Stimulated activated CD8-positive, alpha-beta memory T cell treated with anti-CD3 and anti-CD28 coated beads, Interleukin-15, amount 100 ng/mL, for 48 hours (primary cell): ENCODE results near the gene BRPF1.

Source experiments
- DNase-seq, 2 donors: peaks; one replicate each; pipeline ENCODE4 v3.0.0-alpha.2; 2020; ENCODE audit warnings: low read depth in 2 of 2

The BRPF1 gene, protein sequence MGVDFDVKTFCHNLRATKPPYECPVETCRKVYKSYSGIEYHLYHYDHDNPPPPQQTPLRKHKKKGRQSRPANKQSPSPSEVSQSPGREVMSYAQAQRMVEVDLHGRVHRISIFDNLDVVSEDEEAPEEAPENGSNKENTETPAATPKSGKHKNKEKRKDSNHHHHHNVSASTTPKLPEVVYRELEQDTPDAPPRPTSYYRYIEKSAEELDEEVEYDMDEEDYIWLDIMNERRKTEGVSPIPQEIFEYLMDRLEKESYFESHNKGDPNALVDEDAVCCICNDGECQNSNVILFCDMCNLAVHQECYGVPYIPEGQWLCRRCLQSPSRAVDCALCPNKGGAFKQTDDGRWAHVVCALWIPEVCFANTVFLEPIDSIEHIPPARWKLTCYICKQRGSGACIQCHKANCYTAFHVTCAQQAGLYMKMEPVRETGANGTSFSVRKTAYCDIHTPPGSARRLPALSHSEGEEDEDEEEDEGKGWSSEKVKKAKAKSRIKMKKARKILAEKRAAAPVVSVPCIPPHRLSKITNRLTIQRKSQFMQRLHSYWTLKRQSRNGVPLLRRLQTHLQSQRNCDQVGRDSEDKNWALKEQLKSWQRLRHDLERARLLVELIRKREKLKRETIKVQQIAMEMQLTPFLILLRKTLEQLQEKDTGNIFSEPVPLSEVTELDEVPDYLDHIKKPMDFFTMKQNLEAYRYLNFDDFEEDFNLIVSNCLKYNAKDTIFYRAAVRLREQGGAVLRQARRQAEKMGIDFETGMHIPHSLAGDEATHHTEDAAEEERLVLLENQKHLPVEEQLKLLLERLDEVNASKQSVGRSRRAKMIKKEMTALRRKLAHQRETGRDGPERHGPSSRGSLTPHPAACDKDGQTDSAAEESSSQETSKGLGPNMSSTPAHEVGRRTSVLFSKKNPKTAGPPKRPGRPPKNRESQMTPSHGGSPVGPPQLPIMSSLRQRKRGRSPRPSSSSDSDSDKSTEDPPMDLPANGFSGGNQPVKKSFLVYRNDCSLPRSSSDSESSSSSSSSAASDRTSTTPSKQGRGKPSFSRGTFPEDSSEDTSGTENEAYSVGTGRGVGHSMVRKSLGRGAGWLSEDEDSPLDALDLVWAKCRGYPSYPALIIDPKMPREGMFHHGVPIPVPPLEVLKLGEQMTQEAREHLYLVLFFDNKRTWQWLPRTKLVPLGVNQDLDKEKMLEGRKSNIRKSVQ (N-terminal part only)

DNA sequence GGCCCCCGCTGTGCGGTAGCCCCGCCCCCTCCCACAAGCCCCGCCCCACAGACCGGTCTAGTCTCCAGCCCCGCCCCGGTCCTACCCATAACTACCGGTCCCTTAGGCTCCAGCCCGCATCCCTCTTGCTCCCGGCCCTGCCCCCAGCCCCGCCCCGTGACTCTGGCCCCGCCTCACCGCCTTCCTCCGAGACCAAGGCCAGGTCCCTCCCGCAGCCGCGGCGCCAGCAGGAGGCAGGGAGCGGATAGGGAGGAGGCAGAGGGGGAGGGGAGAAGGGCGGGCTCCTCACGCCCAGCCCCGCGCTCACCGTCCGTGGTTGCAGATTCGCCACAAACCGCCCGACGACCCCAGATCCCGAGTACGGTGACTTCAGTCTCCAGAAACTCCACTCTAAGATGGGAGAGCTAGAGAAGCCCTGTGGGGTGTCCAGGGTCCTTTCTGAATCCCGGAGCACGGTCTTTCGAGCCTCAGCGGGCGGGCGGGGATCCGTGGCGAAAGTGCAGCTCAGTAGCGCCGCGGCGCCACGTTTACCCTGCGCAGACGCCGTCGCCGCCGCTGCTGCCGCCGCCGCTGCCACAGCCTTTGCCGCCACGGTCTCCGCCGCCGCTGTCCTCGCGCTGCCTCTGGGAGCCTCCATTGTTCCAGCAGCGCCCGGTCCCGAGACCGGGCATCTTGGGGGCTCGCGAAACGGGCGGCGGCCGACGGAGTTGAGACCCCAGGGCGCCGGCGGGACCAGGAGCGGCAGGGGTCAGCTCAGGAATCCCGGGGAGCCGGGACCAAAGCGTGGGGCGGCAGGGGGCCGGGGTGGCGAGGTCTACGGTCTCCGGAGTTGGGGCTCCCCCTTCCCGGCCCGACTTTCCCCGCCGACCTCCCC lies at the start of gene BRPF1:
TSS of gene BRPF1 (plus strand) at position 530 of the 874 bp plus-strand sequence. CDS start 2,406 bp downstream, outside the sequence.
- peak; percentile 99 to 100 for DNase-seq

DNA sequence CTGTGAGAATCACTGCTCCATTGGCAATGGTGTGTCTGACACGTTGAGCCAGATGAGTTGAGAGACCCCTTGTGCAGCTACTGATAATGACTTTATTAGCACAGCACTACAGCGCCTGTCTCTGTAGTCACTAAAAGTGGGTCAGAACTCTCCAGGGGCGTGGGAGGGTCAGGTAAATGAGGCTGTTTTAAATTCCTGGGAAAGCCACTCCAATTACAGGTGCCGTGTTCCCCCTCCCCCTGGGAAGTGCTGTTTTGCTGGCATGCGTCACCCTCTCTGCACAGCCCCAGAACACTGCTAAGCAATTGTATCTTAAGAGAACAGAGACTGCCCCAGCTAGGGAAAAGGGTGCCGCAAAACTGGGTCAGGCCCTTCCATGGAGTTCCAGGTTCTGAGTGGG lies 49.4 kb upstream of the BRPF1 start:
- no peak for DNase-seq

DNA sequence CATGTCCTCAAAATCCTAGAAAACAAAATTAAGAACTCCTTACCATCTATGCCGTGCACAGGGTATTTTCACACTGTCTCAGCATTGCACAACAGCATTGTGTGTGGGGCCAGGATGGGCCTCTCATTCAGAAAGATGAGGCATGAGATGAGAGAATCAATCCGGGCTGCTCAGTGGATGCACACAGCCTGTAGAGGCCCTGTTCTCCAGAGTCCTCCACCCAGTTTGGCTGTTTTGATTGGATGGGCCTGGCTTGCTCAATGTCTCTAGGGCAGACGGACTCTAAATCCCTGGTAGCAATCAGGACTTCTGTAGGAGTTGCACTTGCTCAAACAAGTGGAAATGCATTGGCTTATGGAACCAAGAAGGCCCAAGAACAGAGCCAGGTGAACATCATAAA lies 48.1 kb upstream of the BRPF1 start:
- no peak for DNase-seq

DNA sequence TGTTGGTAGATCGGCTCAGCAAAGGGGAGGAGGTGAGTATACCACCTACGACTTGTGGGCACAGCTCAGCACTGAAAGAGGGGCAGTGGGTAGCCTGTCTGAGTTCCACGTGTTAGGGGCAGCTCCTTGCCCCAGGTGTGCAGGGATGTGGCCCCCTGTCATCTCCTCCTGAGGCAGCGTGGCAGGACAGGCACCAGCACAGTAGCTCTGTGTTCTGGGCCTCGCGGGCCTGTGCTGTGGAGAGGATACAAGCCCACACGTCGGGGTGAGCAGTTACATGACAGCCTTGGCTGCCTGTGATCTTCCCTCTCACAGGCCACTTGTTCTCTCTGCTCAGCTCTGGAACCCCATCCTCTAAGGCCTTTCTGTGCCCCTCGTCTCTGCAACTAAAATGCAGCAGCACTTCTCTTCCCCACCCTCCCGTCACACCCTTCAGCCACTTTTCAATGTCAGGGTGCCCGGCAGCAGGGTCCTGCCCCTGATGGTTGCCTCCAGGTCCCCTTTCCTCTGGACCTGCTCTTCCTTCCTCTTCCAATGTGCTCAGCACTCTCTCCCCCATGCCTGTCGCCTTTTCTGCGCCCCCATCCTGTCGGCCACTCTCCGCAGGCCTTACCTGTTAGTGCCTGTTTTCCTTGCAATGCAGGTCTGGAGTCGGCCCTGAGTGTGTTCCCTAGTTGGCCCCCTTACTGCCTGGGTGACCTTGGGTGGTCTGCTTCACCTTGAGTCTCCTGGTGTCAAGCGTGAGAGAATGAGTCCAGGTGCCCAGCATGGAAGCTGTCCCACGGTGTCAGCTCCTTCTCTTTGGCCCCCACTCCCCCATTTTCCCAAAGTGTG lies 46.1 kb upstream of the BRPF1 start:
- no peak for DNase-seq

DNA sequence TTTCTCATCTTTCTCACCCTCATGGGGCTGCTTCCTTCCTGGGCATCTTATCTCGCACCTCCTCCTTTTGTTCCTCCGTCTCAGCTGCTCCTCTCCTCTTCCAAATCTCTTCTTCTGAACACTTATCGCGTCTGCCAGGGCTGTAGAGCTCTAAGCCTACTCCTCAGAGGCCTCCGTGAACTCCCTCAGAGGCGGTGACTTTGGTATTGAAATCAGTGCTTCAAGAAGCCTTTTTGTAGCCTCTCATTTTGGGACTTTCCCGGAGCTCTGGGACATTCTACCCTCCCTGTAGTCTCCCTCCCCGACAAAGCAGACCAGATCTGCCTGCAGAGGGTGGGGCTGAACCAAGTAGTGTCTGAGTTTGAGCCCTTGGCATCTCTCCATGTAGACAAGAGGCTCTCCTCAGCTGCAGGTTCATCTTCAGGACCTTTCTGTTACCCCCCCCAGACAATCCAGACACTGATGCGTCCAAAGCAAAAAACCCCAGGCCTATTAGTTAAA lies 45.4 kb upstream of the BRPF1 start:
- no peak for DNase-seq

DNA sequence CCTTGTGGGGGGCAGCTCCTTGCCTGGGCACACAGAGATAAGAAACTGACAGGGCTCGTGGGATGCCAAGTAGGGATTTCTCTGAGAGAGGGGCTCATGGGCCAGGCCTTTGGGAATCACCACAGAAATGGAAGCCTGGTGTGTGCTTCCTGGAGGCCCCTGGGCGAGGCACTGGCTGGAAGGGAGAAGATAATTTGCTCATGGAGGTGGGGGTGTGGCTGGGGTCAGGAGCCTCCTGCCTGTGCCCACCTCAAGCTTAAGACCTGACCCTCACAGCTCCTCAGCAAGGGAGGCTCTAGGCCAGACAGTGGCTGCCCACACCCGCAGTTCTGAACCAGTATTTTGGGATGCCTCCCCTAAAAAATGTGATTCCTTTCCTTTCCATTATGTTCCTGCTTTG lies 44.8 kb upstream of the BRPF1 start:
- no peak for DNase-seq

GRCh38 chr3:9687514-9687913 lies 44.0 kb upstream of the BRPF1 start:
- DNase-seq = no peak

DNA sequence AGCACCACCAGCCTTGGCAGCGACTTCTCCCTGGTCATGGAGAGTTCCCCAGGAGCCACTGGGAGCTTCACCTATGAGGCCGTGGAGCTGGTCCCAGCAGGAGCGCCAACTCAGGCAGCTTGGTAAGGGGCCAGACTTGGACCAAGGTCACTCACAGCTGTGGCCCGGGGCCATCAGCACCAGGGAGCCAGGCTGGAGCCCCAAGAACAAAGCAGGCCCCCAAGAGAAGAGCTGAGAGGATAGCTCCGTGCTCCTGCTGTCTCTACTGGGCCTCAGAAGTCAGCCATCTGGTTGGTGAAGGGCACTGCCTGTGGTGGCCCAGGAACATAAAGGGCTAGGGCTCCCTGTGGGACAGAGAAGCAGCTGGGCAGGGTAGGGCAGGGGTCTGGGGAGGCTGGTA lies 42.6 kb upstream of the BRPF1 start:
- no peak for DNase-seq

- no peak for DNase-seq
Observed at GRCh38 chr3:9689757-9690156, 41.8 kb upstream of the BRPF1 start.

DNA sequence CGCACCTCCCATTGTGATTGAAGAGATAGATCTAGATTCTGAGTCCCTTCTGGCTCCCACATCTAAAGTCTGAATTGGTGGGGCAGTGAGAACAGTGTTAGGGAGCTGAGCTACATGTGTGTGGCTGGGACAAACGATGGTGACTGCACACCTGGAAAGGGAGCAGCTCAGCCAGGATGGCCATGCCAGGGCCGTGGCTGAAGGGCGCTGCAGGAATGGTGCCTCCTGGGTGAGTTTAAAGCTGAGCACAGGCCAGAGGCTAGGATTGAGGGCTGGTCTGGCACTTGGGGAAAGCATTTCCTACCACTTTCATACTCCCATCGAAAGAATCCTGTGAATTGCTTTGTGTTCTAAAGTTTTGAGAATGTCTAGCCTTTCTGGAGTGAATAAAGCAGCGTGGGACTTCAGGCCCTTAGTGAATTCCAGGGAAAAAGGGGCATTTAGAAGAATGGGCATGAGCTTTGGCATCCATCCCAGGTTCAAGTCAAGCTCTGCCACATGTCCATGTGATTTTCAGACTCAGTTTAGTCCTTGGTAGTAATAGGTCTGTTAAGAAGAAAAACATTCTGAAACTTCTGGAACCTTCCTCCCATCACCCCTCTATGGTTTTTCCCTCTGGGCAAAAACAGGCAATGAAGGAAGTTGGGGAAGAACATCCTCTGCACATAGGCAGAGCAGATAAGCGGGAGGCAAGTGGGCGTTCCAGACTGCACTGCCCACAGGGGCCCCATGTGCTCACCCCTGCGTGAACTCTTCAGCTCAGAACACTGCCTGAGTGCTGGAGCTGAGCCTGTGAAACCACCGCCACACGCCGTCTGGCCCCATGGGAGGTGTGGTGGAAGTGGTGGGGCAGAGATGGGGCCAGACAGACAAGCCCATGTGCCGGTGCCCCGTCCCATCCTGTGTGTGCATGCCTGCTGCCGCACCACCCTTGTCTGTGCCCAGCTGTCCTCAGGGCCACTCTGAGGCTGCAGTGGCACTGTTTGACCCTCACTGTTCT lies 40.8 kb upstream of the BRPF1 start:
- DNase-seq = no peak

DNA sequence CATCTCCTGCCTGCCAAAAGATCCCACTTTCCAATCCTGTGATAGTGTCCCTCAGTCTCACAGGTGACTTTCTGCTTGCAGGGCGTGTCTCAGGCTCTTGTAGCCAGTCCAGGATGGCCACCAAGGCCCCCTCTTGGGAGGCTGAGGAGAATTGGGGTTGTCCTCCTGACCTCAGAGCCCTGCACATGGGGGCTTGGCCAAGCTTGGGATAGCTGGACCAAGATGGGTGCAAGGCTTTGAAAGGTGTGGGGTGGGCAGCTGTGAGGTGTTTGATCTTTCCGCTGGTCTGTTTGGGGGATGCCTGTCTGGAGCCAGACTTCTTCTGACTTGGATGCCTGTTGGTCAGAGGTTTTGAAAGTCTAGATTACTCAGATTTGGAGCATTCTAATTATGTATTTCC lies 39.9 kb upstream of the BRPF1 start:
- no peak for DNase-seq

- DNase-seq = no peak
Observed at GRCh38 chr3:9692416-9692815, 39.1 kb upstream of the BRPF1 start.

DNA sequence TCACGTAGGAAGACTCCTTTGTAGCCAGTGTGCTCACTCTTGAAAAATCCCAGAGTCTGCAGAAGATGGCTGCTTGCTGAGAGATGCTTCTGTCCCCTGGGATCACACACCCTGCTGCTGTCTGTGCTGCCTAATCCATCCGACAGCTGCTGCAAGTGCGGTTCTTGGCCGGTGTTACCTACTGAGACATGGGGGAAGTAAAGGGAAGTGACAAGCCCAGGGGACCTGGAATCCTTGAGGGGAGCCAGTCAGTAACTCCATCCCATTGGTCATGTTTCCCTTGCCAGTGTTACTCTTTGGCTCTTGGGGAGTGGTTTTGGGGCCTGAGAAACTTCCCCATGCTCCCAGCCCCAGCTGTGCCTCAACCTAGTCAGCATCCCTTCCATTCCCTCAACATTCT lies 36.2 kb upstream of the BRPF1 start:
- no peak for DNase-seq

DNA sequence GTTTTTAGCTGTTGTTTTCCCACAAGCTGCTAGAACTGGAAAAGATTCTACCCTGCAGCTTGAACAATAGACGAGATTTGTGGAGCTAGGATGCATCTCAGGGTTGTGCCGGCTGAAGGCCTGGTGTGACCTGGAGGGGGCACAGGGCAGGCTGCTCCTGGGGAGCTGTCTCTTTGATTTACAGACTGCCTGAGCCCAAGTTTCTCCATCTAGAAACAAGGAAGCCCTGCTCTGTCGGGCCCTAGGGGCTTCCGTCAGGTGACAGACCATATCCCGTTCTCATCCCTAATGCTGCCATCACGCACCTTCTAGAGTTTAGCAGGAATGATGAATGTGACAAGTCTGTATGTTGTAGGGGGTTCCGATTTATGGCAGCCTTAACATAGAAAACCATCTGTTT lies 35.8 kb upstream of the BRPF1 start:
- DNase-seq = no peak

DNA sequence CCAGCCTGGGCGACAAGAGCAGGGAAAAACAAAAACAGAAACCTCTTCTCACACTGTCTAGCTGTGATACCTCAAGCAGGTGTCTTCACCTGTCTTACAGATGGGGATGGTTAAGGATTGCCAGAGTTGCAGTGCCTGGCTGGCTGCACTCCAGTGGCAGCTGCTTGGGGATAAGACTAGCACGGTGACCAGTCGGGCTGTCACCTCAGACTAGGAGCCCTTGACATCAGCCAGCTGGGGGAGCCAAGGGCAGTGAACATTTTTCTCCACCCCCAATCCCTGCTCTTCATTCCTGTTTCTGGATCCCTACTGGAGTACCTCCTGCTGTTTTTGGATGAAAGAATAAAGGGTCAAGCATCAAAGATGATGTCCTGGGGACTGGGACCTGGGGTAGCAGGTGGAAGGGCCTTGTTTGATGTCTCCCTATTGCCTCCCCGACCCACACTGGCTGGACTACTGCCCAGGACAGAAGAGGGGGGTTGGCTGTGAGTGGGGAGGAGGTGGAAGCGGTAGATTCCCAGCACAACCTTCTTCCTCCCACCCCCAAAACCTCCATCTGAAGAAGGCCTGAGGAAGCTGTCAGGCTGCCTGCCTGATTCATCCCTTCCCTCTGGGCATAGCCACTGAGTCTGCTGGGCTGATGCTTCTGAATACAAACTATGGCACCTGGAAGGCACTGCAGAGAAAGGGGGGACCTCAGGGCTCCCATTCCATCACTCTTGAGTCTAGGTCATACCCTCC lies 34.9 kb upstream of the BRPF1 start:
- DNase-seq = no peak

DNA sequence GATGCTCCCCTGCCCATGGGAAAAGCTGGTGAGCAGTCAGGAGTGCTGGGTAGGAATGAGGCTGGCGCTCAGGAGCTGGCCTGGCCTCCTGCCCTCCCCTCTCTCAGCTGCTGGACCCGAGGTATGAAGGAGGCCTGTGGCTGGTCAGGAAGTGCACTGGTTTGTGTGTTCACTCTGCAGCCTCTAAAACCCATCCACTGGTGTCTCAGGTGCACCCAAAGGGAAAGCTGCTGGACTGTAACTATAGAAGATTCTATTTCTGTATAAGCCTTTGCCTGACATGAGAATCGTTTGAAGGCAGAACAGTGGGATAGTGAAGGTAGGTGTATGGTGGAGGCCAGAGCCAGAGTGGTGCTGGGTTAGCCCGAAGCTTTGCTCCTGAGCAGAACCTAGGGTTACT lies 33.6 kb upstream of the BRPF1 start:
- no peak for DNase-seq

DNA sequence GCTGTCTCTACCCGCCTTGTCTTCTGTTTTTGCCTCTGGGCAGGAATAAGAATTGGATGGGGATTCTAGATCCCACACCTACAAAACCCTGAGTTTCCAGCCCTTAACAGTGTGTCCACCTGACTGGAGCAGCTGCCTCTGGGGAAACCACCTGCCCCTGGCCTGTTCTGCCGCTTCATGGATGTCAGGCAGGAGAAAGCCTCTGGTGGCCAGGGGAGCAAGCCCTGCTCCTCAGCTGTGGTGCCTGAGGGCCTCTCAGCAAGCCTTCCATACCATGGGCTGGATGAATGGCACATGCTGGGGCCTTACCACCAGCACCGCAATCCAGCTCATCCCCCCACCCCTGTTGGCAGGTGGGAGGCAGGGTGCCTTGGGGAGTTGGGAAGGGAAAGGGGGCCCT lies 33.2 kb upstream of the BRPF1 start:
- DNase-seq = no peak

- no peak for DNase-seq
Observed at GRCh38 chr3:9700536-9700935, 31.0 kb upstream of the BRPF1 start.
